SK-N-SH treated with all-trans-retinoic acid at 6 μM for 48 hours (cell line): ENCODE measurements around the gene PTPN13.

Experiments
- ARNTL ChIP-seq: fragments of 450-650 bp; formaldehyde crosslinking; IDR thresholded peaks from 2 replicates; pipeline ENCODE4 v1.5.0; 2020; ENCODE audit warnings: low read depth, mild to moderate bottlenecking, moderate library complexity, borderline replicate concordance
- CREB5 ChIP-seq: fragments of 250-450 bp; sonication (Bioruptor Pico); IDR thresholded peaks from 2 replicates; pipeline ENCODE4 v1.5.1; 2020; ENCODE audit warnings: low read depth, mild to moderate bottlenecking, moderate library complexity
- RARB ChIP-seq: fragments of 250-450 bp; sonication (Bioruptor Pico); IDR thresholded peaks from 2 replicates; pipeline ENCODE4 v1.8.0; 2021; ENCODE audit warnings: mild to moderate bottlenecking, moderate library complexity
- TCF4 ChIP-seq: fragments of 250-450 bp; sonication (Bioruptor Pico); IDR thresholded peaks from 2 replicates; pipeline ENCODE4 v1.8.0; 2021; ENCODE audit warnings: mild to moderate bottlenecking, moderate library complexity, borderline replicate concordance
- TSHZ2 ChIP-seq: fragments of 250-450 bp; sonication (Bioruptor Pico); IDR thresholded peaks from 2 replicates; pipeline ENCODE4 v1.5.0; 2020; ENCODE audit warnings: mild to moderate bottlenecking, moderate library complexity
- ZFP3 ChIP-seq: fragments of 250-450 bp; sonication (Bioruptor Pico); IDR thresholded peaks from 2 replicates; pipeline ENCODE4 v1.5.0; 2020; ENCODE audit warnings: mild to moderate bottlenecking, moderate library complexity
- ZFP30 ChIP-seq: fragments of 450-650 bp; formaldehyde crosslinking; IDR thresholded peaks from 2 replicates; pipeline ENCODE4 v1.5.0; 2022; ENCODE audit warnings: mild to moderate bottlenecking, moderate library complexity

- TF ChIP-seq RARB (CRISPR knock-in tag) (no peak), ARNTL (CRISPR knock-in tag) (no peak), CREB5 (CRISPR knock-in tag) (no peak), ZFP3 (no peak), ZFP30 (CRISPR knock-in tag) (no peak), TSHZ2 (CRISPR knock-in tag) (no peak), TCF4 (CRISPR knock-in tag) (no peak)
Observed at GRCh38 chr4:86855572-86855971, 261.5 kb downstream of the PTPN13 start.
